ENCODE data around the gene SPECC1L. TPM values are rescaled to one million over a fixed set of nuclear protein-coding genes. Genes with fewer than 3 reads are reported as not detected.
"Not testable (repeated sequence)": the region's sequence is repeated elsewhere in the genome, so short reads cannot be mapped to it uniquely, and the experiment has no call there.

SPECC1L gene
- total RNA-seq, 1 experiment from 2014 or later: 23.0 TPM

- not testable (repeated sequence) for DNase-seq; H3K27me3 ChIP-seq (ENCODE audit: control insufficient read depth, insufficient read depth, low read length); H3K36me3 ChIP-seq (replicated peaks; ENCODE audit: control insufficient read depth, insufficient read depth, low read length); H3K4me3 ChIP-seq (ENCODE audit: insufficient read depth, low read depth, low read length)
Observed at GRCh38 chr22:24262185-24262749, 8.4 kb upstream of the SPECC1L start.

- DNase-seq; H3K4me3 ChIP-seq (ENCODE audit: insufficient read depth, low read depth, low read length); H3K27me3 ChIP-seq (ENCODE audit: control insufficient read depth, insufficient read depth, low read length); H3K36me3 ChIP-seq (replicated peaks; ENCODE audit: control insufficient read depth, insufficient read depth, low read length): not testable (repeated sequence)
Observed at GRCh38 chr22:24263479-24263878, 7.2 kb upstream of the SPECC1L start.

- H3K27me3 ChIP-seq (ENCODE audit: control insufficient read depth, insufficient read depth, low read length); H3K4me3 ChIP-seq (ENCODE audit: insufficient read depth, low read depth, low read length); DNase-seq; H3K36me3 ChIP-seq (replicated peaks; ENCODE audit: control insufficient read depth, insufficient read depth, low read length): not testable (repeated sequence)
Observed at GRCh38 chr22:24264329-24264896, 6.2 kb upstream of the SPECC1L start.

- no peak for DNase-seq
- Histone ChIP-seq H3K4me3 (ENCODE audit: insufficient read depth, low read depth, low read length) (no peak overlapping the region), H3K27me3 (ENCODE audit: control insufficient read depth, insufficient read depth, low read length) (no peaks in the 10 kb centered on the region), H3K36me3 (replicated peaks; ENCODE audit: control insufficient read depth, insufficient read depth, low read length) (no peaks in the 10 kb centered on the region)
Observed at GRCh38 chr22:24265734-24266133, 4.9 kb upstream of the SPECC1L start.

GRCh38 chr22:24266495-24266894 is 4.1 kb upstream of the SPECC1L start:
- not testable (repeated sequence) for H3K4me3 ChIP-seq (ENCODE audit: insufficient read depth, low read depth, low read length); H3K27me3 ChIP-seq (ENCODE audit: control insufficient read depth, insufficient read depth, low read length); DNase-seq; H3K36me3 ChIP-seq (replicated peaks; ENCODE audit: control insufficient read depth, insufficient read depth, low read length)

GRCh38 chr22:24271386-24271854 is 789 bp downstream of the SPECC1L start:
- Histone ChIP-seq H3K36me3 (replicated peaks; ENCODE audit: control insufficient read depth, insufficient read depth, low read length) (no peaks in the 10 kb centered on the region), H3K4me3 (ENCODE audit: insufficient read depth, low read depth, low read length) (peak overlapping the region; percentile 98), H3K27me3 (ENCODE audit: control insufficient read depth, insufficient read depth, low read length) (no peaks in the 10 kb centered on the region)
- DNase-seq: no peak

- H3K4me3 ChIP-seq (ENCODE audit: insufficient read depth, low read depth, low read length); DNase-seq; H3K27me3 ChIP-seq (ENCODE audit: control insufficient read depth, insufficient read depth, low read length): not testable (repeated sequence)
Observed at GRCh38 chr22:24273031-24273430, 2.4 kb downstream of the SPECC1L start.

GRCh38 chr22:24273906-24274305 is 3.3 kb downstream of the SPECC1L start:
- not testable (repeated sequence) for H3K27me3 ChIP-seq (ENCODE audit: control insufficient read depth, insufficient read depth, low read length); H3K4me3 ChIP-seq (ENCODE audit: insufficient read depth, low read depth, low read length); H3K36me3 ChIP-seq (replicated peaks; ENCODE audit: control insufficient read depth, insufficient read depth, low read length)
- peak; percentile 14 for DNase-seq

More at GRCh38 chr22:24273031-24273430, 2.4 kb downstream of the SPECC1L start:
- H3K36me3 ChIP-seq (replicated peaks; ENCODE audit: control insufficient read depth, insufficient read depth, low read length): not testable (repeated sequence)

- not testable (repeated sequence) for DNase-seq; H3K36me3 ChIP-seq (replicated peaks; ENCODE audit: control insufficient read depth, insufficient read depth, low read length); H3K4me3 ChIP-seq (ENCODE audit: insufficient read depth, low read depth, low read length); H3K27me3 ChIP-seq (ENCODE audit: control insufficient read depth, insufficient read depth, low read length)
Observed at GRCh38 chr22:24274696-24275405, 4.2 kb downstream of the SPECC1L start.

GRCh38 chr22:24280363-24280762 is 9.7 kb downstream of the SPECC1L start:
- not testable (repeated sequence) for H3K36me3 ChIP-seq (replicated peaks; ENCODE audit: control insufficient read depth, insufficient read depth, low read length); H3K27me3 ChIP-seq (ENCODE audit: control insufficient read depth, insufficient read depth, low read length); DNase-seq; H3K4me3 ChIP-seq (ENCODE audit: insufficient read depth, low read depth, low read length)

GRCh38 chr22:24282401-24282800 is 11.8 kb downstream of the SPECC1L start:
- H3K27me3 ChIP-seq (ENCODE audit: control insufficient read depth, insufficient read depth, low read length): no peaks in the 10 kb centered on the region
- H3K36me3 ChIP-seq (replicated peaks; ENCODE audit: control insufficient read depth, insufficient read depth, low read length): no peaks in the 10 kb centered on the region; the same call in 1 of the 2 replicates
- H3K4me3 ChIP-seq (ENCODE audit: insufficient read depth, low read depth, low read length): no peak overlapping the region
- no peak for DNase-seq

GRCh38 chr22:24284747-24285203 is 14.1 kb downstream of the SPECC1L start:
- no peak overlapping the region for H3K4me3 ChIP-seq (ENCODE audit: insufficient read depth, low read depth, low read length)
- H3K27me3 ChIP-seq (ENCODE audit: control insufficient read depth, insufficient read depth, low read length): no peaks in the 10 kb centered on the region
- no peaks in the 10 kb centered on the region; the same call in 1 of the 2 replicates for H3K36me3 ChIP-seq (replicated peaks; ENCODE audit: control insufficient read depth, insufficient read depth, low read length)
- DNase-seq: no peak

GRCh38 chr22:24285245-24285644 is 14.6 kb downstream of the SPECC1L start:
- H3K36me3 ChIP-seq (replicated peaks; ENCODE audit: control insufficient read depth, insufficient read depth, low read length): no peaks in the 10 kb centered on the region; the same call in 1 of the 2 replicates
- H3K27me3 ChIP-seq (ENCODE audit: control insufficient read depth, insufficient read depth, low read length): no peaks in the 10 kb centered on the region
- H3K4me3 ChIP-seq (ENCODE audit: insufficient read depth, low read depth, low read length): no peak overlapping the region
- DNase-seq: no peak

- not testable (repeated sequence) for H3K4me3 ChIP-seq (ENCODE audit: insufficient read depth, low read depth, low read length); H3K36me3 ChIP-seq (replicated peaks; ENCODE audit: control insufficient read depth, insufficient read depth, low read length); DNase-seq; H3K27me3 ChIP-seq (ENCODE audit: control insufficient read depth, insufficient read depth, low read length)
Observed at GRCh38 chr22:24287212-24287611, 16.6 kb downstream of the SPECC1L start.

GRCh38 chr22:24287801-24288200 is 17.2 kb downstream of the SPECC1L start:
- not testable (repeated sequence) for H3K4me3 ChIP-seq (ENCODE audit: insufficient read depth, low read depth, low read length); H3K27me3 ChIP-seq (ENCODE audit: control insufficient read depth, insufficient read depth, low read length); H3K36me3 ChIP-seq (replicated peaks; ENCODE audit: control insufficient read depth, insufficient read depth, low read length); DNase-seq

Data from H7 (cell line).